GM19023 (cell line): Measurements from ENCODE around the gene OTOF.

Experiments used
- ATAC-seq: cut with Tn5 transposase; IDR thresholded peaks from one replicate; pipeline ENCODE4 v1.9.1; 2021; ENCODE audit warnings: mild to moderate bottlenecking, moderate library complexity; ENCODE audit not compliant: unreplicated experiment

The OTOF gene

DNA sequence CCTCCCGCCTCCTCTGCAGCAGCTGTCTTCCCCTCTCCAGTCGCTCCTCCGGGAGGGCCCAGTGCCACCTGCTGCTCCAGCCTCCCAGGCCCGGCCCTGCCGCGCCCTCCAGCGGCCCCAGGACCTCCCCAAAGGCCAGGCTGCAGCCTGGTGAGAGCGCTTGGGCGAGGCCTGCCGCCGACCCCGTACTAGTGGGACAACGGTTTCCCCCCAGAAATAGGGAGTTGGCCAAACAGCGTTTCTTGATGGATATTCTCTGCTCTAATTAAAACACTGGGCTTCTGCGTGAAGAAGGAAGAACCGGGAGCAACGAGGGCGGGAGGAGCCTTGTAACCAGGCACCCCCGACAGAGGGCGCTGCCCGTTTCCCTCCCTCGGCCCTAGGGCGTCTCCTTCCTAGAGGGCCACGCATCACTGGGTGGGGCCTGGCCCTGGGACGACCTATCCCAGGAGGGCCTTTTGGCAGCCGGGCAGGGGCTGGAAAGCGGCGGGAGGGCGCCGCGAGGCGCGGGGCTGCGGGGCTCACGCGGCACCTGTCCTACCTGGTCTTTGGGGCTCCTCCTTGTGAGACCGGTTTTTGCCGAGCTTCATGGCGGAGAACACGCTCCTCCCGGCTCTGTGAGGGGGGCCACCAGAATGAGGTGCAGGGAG, 25.4 kb upstream of the OTOF start:
- ATAC-seq: no peak

DNA sequence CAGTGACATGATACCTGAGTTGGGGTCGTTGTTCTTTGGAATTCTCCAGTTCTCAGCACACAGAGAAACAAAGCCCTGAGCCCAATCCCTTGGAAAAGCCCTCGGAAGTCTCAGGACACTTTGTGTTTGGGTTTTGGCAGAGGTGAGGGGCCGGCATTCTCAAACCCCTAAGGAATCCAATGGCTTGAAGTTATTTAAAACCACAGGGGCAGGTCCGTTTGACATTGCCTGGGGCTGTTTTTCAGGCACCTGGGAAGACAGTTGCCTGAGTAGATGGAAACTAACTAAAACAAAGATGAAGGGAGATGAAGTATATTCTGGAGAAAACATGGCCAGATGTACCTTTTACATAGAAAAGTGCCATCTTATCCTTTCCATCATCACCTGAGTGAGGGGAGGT, 22.5 kb upstream of the OTOF start:
- no peak for ATAC-seq

DNA sequence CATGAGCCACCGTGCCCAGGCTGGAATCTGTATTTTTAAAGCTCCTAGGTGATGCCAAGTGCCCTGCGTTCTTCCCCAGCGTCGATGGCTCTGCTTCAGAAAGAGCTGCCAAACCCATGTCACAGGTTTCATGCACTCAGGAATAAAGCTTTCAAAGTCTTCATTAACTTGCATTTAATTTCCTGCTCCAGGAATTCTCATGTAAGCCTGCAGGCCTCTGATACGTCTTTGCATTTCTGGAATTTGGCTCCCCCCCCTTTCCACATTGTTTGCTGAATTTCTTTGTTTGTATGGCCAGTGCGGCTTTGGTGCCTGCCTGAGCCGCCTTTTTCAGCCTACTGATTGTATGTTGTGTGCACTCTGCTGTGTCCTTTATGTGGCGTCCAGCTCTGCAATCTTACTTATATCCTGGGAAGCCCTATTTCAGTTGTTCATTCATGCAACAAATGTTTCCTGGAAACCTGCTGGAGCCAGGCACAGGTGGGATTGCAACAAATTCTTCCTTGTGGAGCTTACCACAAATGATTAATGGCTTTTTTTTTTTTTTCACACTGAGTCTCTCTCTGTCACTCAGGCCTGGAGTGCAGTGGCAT, 17.9 kb upstream of the OTOF start:
- no peak for ATAC-seq

DNA sequence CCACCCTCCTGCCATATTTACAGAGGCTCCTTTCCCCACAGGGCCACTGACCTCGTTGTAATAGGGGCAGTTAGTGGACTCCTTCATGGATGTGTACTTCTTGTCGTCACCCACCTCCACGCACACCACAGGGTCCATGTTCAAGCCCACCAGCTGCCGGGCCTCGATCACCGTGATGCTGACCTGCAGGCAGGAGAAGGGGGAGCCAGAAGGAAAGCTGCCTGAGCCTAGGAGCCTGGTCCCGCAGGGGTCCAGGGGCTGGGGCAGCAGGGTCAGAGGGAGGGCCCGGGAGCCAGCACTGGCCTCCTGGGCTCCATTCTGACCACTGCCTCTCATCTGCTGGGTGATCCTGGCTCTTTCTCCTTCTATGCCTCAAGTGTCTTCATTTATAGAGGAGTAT, 17.0 kb upstream of the OTOF start:
- no peak for ATAC-seq

DNA sequence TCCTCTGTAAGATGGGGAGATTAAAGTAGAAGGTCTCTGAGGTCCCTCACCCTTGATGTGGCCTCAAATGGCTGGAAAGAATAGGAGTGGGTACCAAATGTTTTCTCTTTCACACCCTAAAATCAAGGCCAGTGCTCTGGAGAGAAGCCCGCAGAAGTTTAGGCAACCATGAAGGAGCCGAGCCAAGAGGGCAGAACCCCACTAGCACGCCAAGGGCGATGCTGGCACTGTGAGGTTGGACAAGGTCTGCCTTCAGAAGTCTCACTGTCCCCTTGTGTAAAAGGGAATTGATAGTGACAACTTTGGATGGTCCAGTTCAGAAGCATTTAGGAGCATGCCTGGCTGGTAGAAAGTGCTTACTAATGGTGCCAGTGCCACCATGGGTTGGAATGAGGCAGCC, 16.3 kb upstream of the OTOF start:
- no peak for ATAC-seq

DNA sequence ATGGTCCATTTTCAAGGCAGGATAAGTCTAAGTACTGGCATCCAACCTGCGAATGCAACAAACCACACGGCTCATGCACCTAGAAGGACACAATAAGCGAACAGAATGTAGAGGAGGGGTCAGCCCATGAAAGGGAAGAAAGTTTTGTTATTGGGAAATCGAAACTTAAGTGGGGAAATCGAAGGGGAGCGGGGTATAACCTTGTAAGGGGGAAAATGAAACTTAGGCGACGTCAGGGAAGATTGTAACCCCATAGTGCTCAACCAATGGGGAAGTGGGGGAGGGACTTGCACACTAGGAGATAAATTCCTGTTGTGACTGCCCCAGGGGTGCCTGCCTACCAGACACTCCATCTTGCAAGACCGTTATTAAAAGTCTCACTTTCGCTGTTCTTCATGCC, 15.6 kb upstream of the OTOF start:
- ATAC-seq: no peak

DNA sequence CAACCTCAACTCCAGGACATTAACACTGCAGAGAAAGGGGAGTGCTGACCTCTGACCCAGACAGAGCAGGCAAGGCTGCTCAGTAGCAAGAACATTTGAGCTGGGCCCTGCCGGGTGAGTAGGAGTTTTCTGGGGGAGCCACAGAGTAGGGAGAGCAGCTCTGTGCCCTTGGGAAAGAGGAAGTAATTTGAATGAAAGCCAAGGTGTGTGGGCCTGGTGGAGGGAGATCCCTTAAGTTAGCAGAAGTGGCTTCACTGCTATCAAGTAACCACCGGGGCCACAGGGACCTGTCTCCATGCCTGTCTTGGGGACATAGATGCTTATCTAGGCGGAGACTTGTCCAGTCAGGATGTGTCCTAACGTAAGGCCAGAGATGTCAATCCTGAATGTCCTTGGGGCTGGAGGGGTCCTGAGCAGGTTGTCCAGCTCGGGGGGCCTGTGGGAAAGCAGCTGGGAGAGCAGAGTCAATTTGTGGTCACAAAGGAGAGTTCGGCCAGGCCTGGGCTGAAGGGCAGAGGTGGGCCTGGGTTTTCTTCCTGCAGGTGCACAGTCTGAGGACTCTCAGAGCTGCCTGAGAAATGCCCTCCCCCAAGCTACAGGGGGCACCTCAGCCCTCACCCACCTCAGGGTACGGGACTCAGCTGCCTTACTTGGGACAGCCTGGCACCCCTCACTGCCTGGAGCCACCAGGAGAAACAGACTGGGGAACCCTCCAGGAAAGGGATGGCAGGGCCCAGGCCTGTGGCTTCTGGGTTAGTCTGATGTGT, 15.0 kb upstream of the OTOF start:
- ATAC-seq: no peak

DNA sequence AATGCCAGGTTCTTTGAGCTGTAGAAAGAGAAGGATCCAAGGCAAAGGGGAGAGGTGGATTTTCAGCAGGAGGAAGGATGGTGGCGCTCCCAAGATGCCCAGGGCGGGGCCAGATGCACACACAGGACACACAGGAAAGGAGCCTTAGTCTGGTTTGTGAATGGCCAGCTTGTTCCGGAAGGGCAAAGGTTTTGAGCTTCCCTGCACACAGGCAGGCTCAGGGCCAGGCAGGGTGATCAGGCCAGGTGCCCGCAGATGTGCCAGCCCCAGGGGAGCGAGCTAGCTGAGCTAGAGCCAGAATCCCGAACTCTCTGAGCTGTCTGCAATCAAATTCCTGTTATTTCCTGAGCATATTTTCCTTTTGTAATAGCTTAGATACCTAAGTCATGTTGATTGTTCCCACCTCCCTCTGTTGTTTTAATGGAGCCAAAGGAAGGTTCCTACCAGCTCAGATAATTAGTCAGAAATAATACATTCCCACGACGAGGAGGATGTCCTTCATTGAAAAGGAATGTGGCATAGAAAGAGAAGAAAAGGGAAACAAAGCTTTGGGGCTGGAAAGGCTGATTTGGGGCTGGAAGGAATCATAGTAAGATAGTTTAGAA, 13.7 kb upstream of the OTOF start:
- ATAC-seq: no peak

DNA sequence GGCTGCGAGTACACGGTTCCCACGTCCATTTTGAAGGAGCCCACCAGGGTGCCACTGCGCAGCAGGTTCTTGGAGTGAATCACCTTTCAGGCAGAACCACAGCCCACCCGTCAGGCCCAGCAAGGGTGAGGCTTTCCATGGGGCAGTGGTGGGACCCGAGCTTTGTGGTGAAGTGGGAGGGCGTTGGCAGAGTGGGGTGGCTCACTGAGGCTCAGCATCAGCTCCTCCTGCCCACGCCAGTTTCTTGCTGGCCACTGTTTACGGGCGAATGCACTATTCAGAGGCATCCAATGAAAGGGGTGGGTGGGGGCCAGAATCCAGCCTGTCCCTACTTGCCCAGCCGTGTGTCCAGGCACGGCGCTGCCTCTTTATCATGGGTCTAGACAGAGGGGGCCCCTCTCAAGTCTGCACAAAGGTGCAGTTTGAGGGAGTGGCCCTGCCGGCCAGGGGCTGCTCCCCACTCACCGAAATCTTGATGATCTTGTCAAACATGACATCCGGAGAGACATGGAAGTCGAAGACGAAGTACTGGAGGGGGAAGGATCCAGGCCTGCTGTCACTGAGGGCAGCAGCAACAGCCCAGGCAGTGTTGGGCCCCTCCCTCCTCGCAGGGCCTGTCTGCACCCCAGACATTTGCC, 11.4 kb upstream of the OTOF start:
- ATAC-seq: no peak

DNA sequence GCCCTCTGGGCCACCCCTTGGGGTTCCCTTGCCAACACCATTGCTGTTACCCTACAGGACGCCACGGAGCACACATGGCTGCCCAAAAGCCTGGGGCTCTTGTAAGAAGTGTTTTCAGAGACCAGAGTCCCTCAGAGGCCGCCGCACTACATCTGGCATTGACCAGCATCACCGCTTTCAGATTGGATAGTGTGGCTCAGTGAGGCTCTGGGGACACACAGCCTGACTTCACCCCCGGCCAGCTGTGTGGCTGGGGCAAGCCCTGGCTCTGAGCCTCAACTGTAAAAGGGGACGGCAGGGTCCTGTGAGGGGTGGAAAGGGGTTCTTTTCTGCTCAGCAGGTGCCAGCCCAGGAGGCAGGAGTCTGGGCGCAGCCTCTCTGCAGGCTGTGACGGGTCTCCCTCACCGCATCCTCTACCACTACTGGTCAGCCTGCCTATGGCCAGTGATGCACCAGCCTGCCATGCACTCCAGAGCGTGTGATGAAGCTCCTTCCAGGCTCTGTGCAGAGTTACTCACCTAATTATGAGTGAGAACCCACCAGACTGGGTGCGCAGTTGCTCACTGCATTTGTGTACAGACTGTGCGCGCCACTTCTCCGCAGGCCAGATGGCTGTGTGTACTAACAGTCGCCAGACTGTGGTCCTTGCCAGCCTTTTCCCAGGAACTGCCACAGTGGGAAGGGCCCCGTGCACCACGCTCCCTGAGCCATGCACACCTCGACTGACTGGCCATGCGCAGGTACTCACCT, 10.7 kb upstream of the OTOF start:
- no peak for ATAC-seq

DNA sequence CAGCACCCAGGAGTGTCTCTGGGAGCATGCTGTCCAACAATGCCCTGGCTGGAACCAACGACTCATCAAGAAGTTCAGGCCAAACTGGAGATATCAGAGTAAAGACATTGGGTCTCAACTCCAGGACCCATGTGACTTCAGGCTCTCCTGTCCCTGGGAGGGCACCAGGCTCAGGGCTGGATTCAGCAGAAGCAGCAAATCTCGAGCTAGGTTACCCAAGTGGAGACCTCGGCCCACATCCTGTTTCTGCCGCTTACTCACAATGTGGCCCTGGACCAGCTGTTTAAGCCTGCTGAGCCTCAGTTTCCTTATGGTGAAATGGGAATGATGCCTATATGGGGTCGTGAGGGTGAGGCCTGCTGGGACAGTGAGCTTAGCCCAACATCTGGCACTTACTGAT, 9.3 kb upstream of the OTOF start:
- ATAC-seq: no peak

DNA sequence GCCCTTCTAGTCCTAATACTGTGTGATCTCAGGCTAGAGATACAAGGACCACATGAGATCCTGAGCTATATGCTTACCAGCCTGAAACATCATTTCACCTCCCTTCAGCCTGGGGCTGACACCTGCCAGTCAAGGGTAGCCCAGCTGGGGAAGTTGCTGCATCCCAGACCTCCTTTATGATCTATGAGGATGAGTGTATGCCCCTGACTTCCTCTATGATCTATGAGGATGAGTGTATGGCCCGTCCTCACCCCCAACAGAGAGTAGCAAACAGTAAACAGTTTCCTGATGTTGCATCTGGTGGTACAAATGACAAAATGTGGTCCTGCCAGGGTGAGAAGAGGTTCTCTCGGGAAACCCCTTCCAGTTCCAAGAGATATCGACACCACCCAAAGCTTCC, 8.9 kb upstream of the OTOF start:
- no peak for ATAC-seq

DNA sequence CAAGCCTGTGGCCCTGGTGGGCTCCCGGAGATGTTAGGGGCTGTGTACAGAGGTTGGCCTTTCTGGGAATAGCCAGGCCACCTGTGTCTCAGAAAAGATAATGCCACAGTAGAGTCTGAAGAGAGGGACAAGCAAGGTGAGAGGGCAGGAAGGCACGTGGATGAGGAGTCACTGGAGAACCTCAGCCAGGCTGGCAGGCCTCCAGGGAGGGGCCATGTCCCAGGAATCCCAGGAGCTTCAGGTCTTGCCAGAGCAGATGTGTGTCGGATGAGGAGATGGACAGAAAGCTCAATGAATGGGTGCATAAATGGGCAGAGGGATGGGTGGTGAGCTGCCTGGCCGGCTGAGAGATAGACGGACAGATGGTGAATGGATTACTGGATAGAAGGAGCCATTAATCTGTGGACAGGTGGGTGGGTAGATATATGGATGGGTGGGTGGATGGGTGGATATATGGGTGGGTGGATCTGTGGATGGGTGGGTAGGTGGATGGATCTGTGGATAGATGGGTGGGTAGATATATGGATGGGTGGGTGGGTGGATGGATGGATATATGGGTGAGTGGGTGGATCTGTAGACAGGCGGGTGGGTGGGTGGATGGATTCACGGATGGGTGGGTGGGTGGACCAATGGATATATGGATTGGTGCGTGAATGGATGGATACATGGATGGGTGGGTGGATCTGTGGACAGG, 7.9 kb upstream of the OTOF start:
- ATAC-seq: no peak

DNA sequence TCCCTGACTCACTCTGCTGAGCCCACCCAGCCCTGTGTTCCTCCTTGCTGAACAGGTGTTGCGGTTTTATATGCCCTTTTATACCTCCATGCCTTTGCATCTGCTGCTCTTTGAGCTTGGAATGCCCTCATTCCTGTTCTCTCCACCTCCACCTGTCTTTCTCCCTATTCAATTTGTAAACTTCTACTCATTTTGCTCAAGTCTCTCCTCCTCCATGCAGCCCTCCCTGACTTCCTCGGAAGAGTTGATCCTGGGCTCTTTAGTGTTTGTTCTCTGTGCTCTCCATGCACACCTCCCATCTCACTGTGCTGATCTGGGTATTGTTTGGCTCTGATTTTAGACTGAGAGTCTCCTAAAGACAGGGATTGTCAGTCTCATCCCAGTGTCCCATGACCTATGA, 7.2 kb upstream of the OTOF start:
- ATAC-seq: no peak

DNA sequence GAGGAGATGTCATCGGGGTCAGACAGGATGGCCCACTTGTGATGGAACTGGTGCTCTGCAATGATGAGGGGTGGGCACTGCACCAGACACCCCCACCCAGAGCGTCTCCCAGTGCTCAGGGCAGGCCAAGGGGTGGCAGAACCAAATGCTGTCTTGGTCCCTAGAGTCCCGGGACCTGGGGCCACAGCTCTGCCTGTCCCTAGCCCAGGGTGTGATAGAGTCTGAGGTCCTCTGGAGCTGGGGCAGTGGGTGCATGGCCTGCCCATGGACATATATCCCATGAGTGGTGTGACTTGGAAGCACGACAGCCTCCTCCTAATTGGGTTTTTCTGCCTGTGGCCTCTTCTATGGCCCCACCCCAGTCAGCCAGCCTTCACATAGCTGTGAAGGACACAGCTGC, 6.7 kb upstream of the OTOF start:
- no peak for ATAC-seq

DNA sequence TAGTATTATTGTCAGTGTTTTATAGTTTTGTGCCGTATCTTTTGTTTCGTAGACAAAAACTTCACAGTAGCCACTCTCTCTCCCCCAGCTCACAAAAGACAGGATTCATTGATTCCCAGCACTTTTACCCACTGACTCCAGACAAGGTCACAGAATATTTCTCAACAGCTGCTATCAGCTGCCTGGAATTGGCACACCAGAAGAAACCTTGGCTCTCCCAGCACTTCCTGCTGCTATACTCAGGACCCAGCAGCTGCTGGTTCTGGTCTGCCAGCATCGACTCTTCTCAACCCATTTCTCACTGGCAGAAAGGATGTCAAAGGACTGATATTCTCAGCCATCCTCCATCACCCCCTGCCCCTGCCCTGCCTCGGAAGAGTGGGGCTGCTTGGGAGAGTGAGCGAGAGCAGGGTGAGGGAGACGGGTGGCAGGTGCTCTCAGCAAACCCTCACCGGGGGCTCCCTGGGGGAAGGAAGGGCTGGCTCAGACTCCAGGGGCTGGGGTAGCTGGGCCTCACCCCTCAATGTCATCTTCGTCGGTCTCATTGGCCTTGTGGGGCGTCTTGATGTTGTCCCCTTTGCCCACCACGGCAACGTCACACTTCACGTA, 6.1 kb upstream of the OTOF start:
- no peak for ATAC-seq

DNA sequence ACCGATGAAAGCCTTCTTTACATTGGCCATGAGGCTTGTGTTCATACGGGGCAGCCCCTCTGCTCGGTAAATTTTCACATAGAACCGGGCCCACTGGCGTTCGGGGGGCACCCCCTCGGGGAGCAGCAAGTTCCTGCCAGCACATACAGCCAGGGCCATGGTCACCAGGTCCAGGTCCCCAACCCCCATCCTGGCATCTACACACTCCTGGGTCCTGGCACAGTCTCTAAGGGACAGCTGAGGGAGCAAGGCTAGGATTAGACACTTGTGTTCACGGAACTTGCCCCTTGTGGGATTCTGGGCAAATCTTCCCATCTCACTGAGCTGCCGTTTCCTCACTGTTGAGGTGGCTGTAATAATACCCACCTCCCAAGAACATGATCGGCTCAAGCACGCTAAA, 5.6 kb upstream of the OTOF start:
- ATAC-seq: no peak

DNA sequence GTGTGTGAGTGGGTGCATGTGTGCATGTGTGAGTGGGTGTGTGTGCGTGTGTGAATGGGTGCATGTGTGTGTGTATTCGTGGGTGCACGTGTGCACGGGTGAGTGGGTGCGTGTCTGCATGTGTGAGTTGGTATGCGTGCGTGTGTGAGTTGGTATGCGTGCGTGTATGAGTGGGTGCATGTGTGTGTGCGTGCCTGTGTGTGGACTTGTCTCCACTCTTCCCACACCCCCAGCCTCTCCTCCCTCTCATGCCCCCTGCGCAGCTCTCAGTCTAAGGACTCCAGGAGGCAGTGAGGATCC, 5.1 kb upstream of the OTOF start:
- ATAC-seq: no peak

DNA sequence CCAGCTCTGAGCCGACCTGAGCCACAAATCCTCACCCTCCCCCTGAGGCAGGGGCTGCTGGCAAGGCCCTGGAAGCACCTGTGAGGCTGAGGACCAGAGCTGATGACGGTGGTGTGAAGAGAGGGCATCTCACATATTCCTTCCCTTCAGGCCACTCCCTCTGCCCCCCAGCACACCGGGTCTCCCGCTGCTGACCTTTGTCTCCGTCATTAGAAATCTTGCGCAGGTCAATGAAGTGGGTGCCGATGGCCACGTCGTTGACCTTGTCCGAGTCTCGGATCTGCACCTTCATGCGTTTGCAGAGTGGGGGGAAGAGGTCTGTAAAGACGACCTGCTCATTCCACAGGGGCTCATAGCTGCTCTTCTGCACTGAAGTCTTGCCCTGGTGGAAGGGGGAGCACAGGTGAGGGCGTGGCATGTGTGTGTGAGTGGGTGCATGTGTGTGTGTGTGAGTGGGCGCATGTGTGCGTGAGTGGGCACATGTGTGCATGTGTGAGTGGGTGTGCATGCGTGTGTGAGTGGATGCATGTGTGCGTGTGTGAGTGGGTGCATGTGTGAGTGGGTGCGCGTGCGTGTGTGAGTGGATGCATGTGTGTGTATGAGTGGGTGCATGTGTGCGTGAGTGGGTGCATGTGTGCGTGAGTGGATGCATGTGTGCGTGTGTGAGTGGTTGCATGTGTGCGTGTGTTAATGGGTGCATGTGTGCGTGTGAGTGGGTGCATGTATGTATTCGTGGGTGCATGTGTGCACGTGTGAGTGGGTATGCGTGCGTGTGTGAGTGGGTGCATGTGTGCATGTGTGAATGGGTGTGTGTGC, 4.5 kb upstream of the OTOF start:
- ATAC-seq: no peak
